HepG2 (cell line): ENCODE measurements around the gene METTL26. TPM values are rescaled to one million over a fixed set of nuclear protein-coding genes. Genes with fewer than 3 reads are reported as not detected.

Experiments used
- BRD4 ChIP-seq: sonication (generic); formaldehyde crosslinking; IDR thresholded peaks from 2 replicates; pipeline ENCODE4 v1.4.0; 2020; ENCODE audit warnings: missing genetic modification reagents
- CCDC6 ChIP-seq: sonication (generic); formaldehyde crosslinking; IDR thresholded peaks from 2 replicates; pipeline ENCODE4 v1.8.1; 2022; ENCODE audit warnings: mild to moderate bottlenecking, missing genetic modification reagents, moderate library complexity
- DR1 ChIP-seq: sonication (generic); formaldehyde crosslinking; IDR thresholded peaks from 2 replicates; pipeline ENCODE4 v1.8.0; 2021; ENCODE audit warnings: mild to moderate bottlenecking, missing genetic modification reagents, inconsistent platforms
- GATA4 ChIP-seq: sonication (generic); IDR thresholded peaks from 2 replicates; pipeline ENCODE4 v1.6.1; 2016; ENCODE audit warnings: antibody characterized with exemption, low read depth, borderline replicate concordance
- ISL2 ChIP-seq: sonication (generic); formaldehyde crosslinking; IDR thresholded peaks from 2 replicates; pipeline ENCODE4 v1.5.0; 2020; ENCODE audit warnings: missing genetic modification reagents
- KLF6 ChIP-seq: IDR thresholded peaks from 2 replicates; pipeline ENCODE4 v1.8.0; 2016; ENCODE audit warnings: missing biosample characterization, missing genetic modification reagents
- MIER3 ChIP-seq: IDR thresholded peaks from 2 replicates; pipeline ENCODE4 v1.6.1; 2016; ENCODE audit warnings: missing compliant biosample characterization, borderline replicate concordance
- NFE2L1 ChIP-seq: sonication (generic); formaldehyde crosslinking; IDR thresholded peaks from 2 replicates; pipeline ENCODE4 v1.4.0; 2020; ENCODE audit warnings: missing genetic modification reagents, mild to moderate bottlenecking, borderline replicate concordance
- SALL2 ChIP-seq: sonication (generic); formaldehyde crosslinking; IDR thresholded peaks from 2 replicates; pipeline ENCODE4 v1.8.1; 2023; ENCODE audit warnings: mild to moderate bottlenecking, missing genetic modification reagents, inconsistent platforms
- THAP8 ChIP-seq: sonication (generic); formaldehyde crosslinking; IDR thresholded peaks from 2 replicates; pipeline ENCODE4 v1.5.1; 2020; ENCODE audit warnings: missing genetic modification reagents, mild to moderate bottlenecking, borderline replicate concordance
- TOE1 ChIP-seq: sonication (generic); formaldehyde crosslinking; IDR thresholded peaks from 2 replicates; pipeline ENCODE4 v1.4.0; 2020; ENCODE audit warnings: mild to moderate bottlenecking, missing genetic modification reagents
- ZFX ChIP-seq: sonication (generic); formaldehyde crosslinking; IDR thresholded peaks from 2 replicates; pipeline ENCODE4 v1.4.0; 2020; ENCODE audit warnings: mild to moderate bottlenecking, low read depth, missing genetic modification reagents, moderate library complexity
- ZNF296 ChIP-seq: sonication (generic); formaldehyde crosslinking; conservative IDR thresholded peaks from 2 replicates; pipeline ENCODE4 v1.5.0; 2020; ENCODE audit warnings: mild to moderate bottlenecking, missing genetic modification reagents
- ZNF430 ChIP-seq: sonication (generic); formaldehyde crosslinking; IDR thresholded peaks from 2 replicates; pipeline ENCODE4 v1.9.0; 2021; ENCODE audit warnings: mild to moderate bottlenecking, missing genetic modification reagents
- ZNF484 ChIP-seq: sonication (generic); formaldehyde crosslinking; IDR thresholded peaks from 2 replicates; pipeline ENCODE4 v1.5.1; 2020; ENCODE audit warnings: mild to moderate bottlenecking, low read depth, missing genetic modification reagents, borderline replicate concordance
- ZNF768 ChIP-seq: sonication (generic); formaldehyde crosslinking; IDR thresholded peaks from 2 replicates; pipeline ENCODE4 v1.4.0; 2020; ENCODE audit warnings: missing genetic modification reagents
- polyA plus RNA-seq, 8 experiments: library from polyadenylated mRNA; depleted of rRNA in 3 of 8; stranded (reverse) in 7 of 8; unstranded in 1 of 8; fragments of >200 nt; fragmentation: Illumina TruSeq in 4 of 8; extraction: Trizol in 4 of 8; gene quantifications; 2 replicates each; pipeline versions ENCODE4 v1.2.1 to v1.2.3, GENCODE V29; 2011 to 2016; ENCODE audit warnings: low read depth in 4 of 8, missing spikeins in 1 of 8, mixed read lengths in 1 of 8; ENCODE audit not compliant: insufficient read depth in 1 of 8
- total RNA-seq, 5 experiments: library from RNA; depleted of rRNA; stranded (reverse); fragments of >200 nt; fragmentation: Illumina TruSeq; extraction: Trizol; gene quantifications; 2 replicates each; pipeline ENCODE4 v1.2.3, GENCODE V29; 2016; ENCODE audit warnings: low read depth in 1 of 5
- TF ChIP-seq, protein P1 (sequence below): sonication (generic); formaldehyde crosslinking; IDR thresholded peaks from one replicate; pipeline ENCODE4 v1.5.1; 2020; ENCODE audit warnings: mild to moderate bottlenecking, missing genetic modification reagents; ENCODE audit errors: not compliant biosample characterization
- TF ChIP-seq, protein P2 (sequence below): sonication (generic); formaldehyde crosslinking; IDR thresholded peaks from 2 replicates; pipeline ENCODE4 v1.8.1; 2023; ENCODE audit warnings: mild to moderate bottlenecking, missing genetic modification reagents
- TF ChIP-seq, protein P3 (sequence below): sonication (generic); formaldehyde crosslinking; IDR thresholded peaks from 2 replicates; pipeline ENCODE4 v1.4.0; 2020; ENCODE audit warnings: mild to moderate bottlenecking, missing genetic modification reagents

METTL26 gene
- total and polyA plus RNA-seq, 2 of the 13 experiments (the other 11 are each of a cell fraction or from before 2014, with no cell fraction given) = 65.5 to 70.1 TPM

DNA sequence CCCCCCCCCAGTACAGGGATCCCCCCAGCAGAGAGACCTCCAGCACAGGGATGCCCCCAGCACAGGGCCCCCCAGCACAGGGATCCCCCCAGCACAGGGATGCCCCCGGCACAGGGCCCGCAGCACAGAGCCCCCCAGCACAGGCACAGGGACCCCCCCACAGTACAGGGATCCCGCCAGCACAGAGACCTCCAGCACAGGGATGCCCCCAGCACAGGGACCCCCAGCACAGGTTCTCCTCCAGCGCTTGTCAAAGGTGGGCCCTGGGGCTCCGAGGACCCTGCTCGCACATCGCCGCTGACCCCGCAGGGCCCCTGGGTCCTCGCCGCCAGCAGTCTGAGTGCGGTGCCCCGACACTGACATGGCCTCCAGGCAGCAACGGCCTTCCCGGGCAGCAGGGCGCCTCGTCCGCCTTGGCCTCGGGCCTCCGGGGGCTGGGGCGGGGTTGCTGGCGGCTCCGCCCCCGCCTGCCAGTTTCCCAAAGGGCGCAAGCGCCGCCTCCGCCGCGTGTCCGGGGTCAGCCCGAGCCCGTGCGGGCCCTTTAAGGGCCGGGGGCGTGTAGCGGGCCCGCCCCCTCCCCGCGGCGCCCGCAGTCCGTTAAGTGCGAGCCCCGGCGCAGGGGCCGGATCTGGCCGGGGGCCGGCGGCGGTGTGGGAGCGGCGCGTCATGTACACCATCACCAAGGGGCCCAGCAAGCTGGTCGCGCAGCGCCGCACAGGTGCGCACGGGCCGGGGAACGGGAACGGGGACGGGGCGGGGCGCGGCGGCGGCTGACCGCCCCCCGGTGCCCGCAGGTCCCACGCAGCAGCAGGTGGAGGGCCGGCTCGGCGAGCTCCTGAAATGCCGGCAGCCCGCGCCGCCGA lies 5.5 kb upstream of the METTL26 start, which contains the start of gene MCRIP2 (continued):
- TF ChIP-seq, protein P1, sequence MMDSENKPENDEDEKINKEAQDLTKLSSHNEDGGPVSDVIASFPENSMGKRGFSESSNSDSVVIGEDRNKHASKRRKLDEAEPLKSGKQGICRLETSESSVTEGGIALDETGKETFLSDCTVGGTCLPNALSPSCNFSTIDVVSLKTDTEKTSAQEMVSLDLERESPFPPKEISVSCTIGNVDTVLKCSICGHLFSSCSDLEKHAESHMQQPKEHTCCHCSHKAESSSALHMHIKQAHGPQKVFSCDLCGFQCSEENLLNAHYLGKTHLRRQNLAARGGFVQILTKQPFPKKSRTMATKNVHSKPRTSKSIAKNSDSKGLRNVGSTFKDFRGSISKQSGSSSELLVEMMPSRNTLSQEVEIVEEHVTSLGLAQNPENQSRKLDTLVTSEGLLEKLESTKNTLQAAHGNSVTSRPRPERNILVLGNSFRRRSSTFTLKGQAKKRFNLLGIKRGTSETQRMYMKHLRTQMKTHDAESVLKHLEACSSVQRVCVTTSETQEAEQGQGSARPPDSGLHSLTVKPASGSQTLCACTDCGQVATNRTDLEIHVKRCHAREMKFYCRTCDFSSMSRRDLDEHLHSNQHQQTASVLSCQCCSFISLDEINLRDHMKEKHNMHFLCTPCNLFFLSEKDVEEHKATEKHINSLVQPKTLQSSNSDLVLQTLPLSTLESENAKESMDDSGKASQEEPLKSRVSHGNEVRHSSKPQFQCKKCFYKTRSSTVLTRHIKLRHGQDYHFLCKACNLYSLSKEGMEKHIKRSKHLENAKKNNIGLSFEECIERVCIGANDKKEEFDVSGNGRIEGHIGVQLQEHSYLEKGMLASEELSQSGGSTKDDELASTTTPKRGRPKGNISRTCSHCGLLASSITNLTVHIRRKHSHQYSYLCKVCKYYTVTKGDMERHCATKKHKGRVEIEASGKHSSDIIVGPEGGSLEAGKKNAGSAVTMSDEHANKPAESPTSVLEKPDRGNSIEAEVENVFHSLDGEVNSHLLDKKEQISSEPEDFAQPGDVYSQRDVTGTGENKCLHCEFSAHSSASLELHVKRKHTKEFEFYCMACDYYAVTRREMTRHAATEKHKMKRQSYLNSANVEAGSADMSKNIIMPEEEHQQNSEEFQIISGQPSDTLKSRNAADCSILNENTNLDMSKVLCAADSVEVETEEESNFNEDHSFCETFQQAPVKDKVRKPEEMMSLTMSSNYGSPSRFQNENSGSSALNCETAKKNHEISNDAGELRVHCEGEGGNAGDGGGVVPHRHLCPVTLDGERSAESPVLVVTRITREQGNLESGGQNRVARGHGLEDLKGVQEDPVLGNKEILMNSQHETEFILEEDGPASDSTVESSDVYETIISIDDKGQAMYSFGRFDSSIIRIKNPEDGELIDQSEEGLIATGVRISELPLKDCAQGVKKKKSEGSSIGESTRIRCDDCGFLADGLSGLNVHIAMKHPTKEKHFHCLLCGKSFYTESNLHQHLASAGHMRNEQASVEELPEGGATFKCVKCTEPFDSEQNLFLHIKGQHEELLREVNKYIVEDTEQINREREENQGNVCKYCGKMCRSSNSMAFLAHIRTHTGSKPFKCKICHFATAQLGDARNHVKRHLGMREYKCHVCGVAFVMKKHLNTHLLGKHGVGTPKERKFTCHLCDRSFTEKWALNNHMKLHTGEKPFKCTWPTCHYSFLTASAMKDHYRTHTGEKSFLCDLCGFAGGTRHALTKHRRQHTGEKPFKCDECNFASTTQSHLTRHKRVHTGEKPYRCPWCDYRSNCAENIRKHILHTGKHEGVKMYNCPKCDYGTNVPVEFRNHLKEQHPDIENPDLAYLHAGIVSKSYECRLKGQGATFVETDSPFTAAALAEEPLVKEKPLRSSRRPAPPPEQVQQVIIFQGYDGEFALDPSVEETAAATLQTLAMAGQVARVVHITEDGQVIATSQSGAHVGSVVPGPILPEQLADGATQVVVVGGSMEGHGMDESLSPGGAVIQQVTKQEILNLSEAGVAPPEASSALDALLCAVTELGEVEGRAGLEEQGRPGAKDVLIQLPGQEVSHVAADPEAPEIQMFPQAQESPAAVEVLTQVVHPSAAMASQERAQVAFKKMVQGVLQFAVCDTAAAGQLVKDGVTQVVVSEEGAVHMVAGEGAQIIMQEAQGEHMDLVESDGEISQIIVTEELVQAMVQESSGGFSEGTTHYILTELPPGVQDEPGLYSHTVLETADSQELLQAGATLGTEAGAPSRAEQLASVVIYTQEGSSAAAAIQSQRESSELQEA = no peak
- TF ChIP-seq ZNF430 (CRISPR knock-in tag) (peak; percentile 40), NFE2L1 (CRISPR knock-in tag) (no peak), ZNF484 (CRISPR knock-in tag) (no peak), THAP8 (CRISPR knock-in tag) (no peak), ZNF296 (CRISPR knock-in tag) (no peak), MIER3 (CRISPR knock-in tag) (0 out of 2 replicates have a peak, but pooled peaks have one; percentile 47), BRD4 (CRISPR knock-in tag) (peak; percentile 74; the same call in 1 of the 2 replicates), GATA4 (peak; percentile 59; the same call in 1 of the 2 replicates), DR1 (peak; percentile 64; the same call in 1 of the 2 replicates), ZNF768 (CRISPR knock-in tag) (peak; percentile 36; the same call in 1 of the 2 replicates), TOE1 (CRISPR knock-in tag) (no peak), KLF6 (0 out of 2 replicates have a peak, but pooled peaks have one; percentile 53), ZFX (CRISPR knock-in tag) (peak; percentile 79), SALL2 (peak; percentile 68; the same call in 1 of the 2 replicates), ISL2 (CRISPR knock-in tag) (0 out of 2 replicates have a peak, but pooled peaks have one; percentile 17), CCDC6 (0 out of 2 replicates have a peak, but pooled peaks have one; percentile 49)
- TF ChIP-seq, protein P2, sequence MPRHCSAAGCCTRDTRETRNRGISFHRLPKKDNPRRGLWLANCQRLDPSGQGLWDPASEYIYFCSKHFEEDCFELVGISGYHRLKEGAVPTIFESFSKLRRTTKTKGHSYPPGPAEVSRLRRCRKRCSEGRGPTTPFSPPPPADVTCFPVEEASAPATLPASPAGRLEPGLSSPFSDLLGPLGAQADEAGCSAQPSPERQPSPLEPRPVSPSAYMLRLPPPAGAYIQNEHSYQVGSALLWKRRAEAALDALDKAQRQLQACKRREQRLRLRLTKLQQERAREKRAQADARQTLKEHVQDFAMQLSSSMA (CRISPR knock-in tag) = peak; percentile 5; the same call in 1 of the 2 replicates
- TF ChIP-seq, protein P3, sequence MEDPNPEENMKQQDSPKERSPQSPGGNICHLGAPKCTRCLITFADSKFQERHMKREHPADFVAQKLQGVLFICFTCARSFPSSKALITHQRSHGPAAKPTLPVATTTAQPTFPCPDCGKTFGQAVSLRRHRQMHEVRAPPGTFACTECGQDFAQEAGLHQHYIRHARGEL = peak; percentile 66; the same call in 1 of the 2 replicates
